ENCODE data around the gene LIPT1. TPM values are rescaled to one million over a fixed set of nuclear protein-coding genes. Genes with fewer than 3 reads are reported as not detected.
A peak's percentile ranks its signal among the peaks of the same experiment; 100 is the strongest.

Gene LIPT1
- total RNA-seq, 1 experiment from 2014 or later = 8.7 TPM

- Histone ChIP-seq H3K4me1 (ENCODE audit: insufficient read depth, low read length) (no peaks in the 10 kb centered on the region), H3K4me3 (ENCODE audit: low read length) (no peak overlapping the region), H3K9ac (ENCODE audit: low read length) (no peak overlapping the region), H3K4me2 (ENCODE audit: low read length) (no peak overlapping the region), H3K9me2 (replicated peaks; ENCODE audit: low read length) (no peaks in the 10 kb centered on the region), H3F3A (ENCODE audit: low read length, unreplicated experiment) (no peaks in the 10 kb centered on the region), H4K20me1 (ENCODE audit: low read length) (no peaks in the 10 kb centered on the region), H3K27me3 (ENCODE audit: low read length) (no peaks in the 10 kb centered on the region), H3K9me3 (ENCODE audit: low read length) (0 out of 2 replicates have a peak, but pooled peaks cover 4% of the 10 kb centered on the region), H3K79me2 (ENCODE audit: low read length) (no peaks in the 10 kb centered on the region), H3K27ac (ENCODE audit: low read length) (no peak overlapping the region), H3K36me3 (ENCODE audit: low read depth, low read length) (peaks cover 6% of the 10 kb centered on the region; the same call in 1 of the 2 replicates), H2AFZ (ENCODE audit: low read length) (no peak overlapping the region)
- DNase-seq = no peak
- TF ChIP-seq EZH2phosphoT487 (IDR thresholded peaks at IDR 0.05; ENCODE audit: borderline replicate concordance, low read length) (no peak), CTCF (conservative IDR thresholded peaks at IDR 0.05; ENCODE audit: low read depth, low read length) (no peak; the same call in 1 of the 2 replicates), EZH2 (IDR thresholded peaks at IDR 0.05; ENCODE audit: low read length, unreplicated experiment) (no peak)
- no TSS peak for BruUV-seq (replicated peaks)
- POLR2A ChIA-PET (ENCODE audit: unreplicated experiment) = no interaction called here
- intact Hi-C loops (cut with micrococcal nuclease) = no loop called here
- CTCF ChIA-PET = no interaction called here
- ATAC-seq = no peak
These were observed 47.4 kb downstream of the LIPT1 start for GRCh38 chr2:99201959-99202678.

- BruUV-seq (replicated peaks) = no TSS peak
- CTCF ChIA-PET = no interaction called here
These were observed 50.7 kb downstream of the LIPT1 start for GRCh38 chr2:99205491-99205890.

More at GRCh38 chr2:99205491-99205890, 50.7 kb downstream of the LIPT1 start:
- Histone ChIP-seq H3K4me3 (ENCODE audit: low read length) (no peak overlapping the region), H3K4me1 (ENCODE audit: insufficient read depth, low read length) (no peaks in the 10 kb centered on the region), H3K4me2 (ENCODE audit: low read length) (no peak overlapping the region), H3K9me2 (replicated peaks; ENCODE audit: low read length) (no peaks in the 10 kb centered on the region), H3F3A (ENCODE audit: low read length, unreplicated experiment) (no peaks in the 10 kb centered on the region), H3K9ac (ENCODE audit: low read length) (no peak overlapping the region), H3K27me3 (ENCODE audit: low read length) (no peaks in the 10 kb centered on the region), H3K27ac (ENCODE audit: low read length) (no peak overlapping the region), H4K20me1 (ENCODE audit: low read length) (no peaks in the 10 kb centered on the region), H3K36me3 (ENCODE audit: low read depth, low read length) (no peaks in the 10 kb centered on the region), H3K9me3 (ENCODE audit: low read length) (0 out of 2 replicates have a peak, but pooled peaks cover 4% of the 10 kb centered on the region), H2AFZ (ENCODE audit: low read length) (no peak overlapping the region), H3K79me2 (ENCODE audit: low read length) (no peaks in the 10 kb centered on the region)
- POLR2A ChIA-PET (ENCODE audit: unreplicated experiment) = no interaction called here
- intact Hi-C loops (cut with micrococcal nuclease) = no loop called here
- DNase-seq (peak; percentile 30), ATAC-seq (no peak)
- TF ChIP-seq CTCF (conservative IDR thresholded peaks at IDR 0.05; ENCODE audit: low read depth, low read length) (no peak), EZH2 (IDR thresholded peaks at IDR 0.05; ENCODE audit: low read length, unreplicated experiment) (no peak), EZH2phosphoT487 (IDR thresholded peaks at IDR 0.05; ENCODE audit: borderline replicate concordance, low read length) (no peak)

Other genes starting within 250 kb of the LIPT1 start
- gene CRACDL, start 218.7 kb upstream of the LIPT1 start, total RNA-seq (2014; rRNA removed) = 0.40 TPM in 1 of 2 replicates, not detected in the other
- 3.3 and 4.4 TPM in 2 replicates for gene C2orf15, start 13.3 kb upstream of the LIPT1 start, total RNA-seq (2014; rRNA removed)
- 3.6 and 8.9 TPM in 2 replicates for gene TSGA10, start within 50 bp of the LIPT1 start, total RNA-seq (2014; rRNA removed)
- gene MITD1, start 26.1 kb downstream of the LIPT1 start, total RNA-seq (2014; rRNA removed) = 16.7 and 19.6 TPM in 2 replicates
- gene MRPL30, start 26.2 kb downstream of the LIPT1 start, total RNA-seq (2014; rRNA removed) = 39.7 and 42.8 TPM in 2 replicates
- not detected in 2 replicates for gene LYG2, start 100.7 kb downstream of the LIPT1 start, total RNA-seq (2014; rRNA removed)
- 0.58 and 1.5 TPM in 2 replicates for gene LYG1, start 146.2 kb downstream of the LIPT1 start, total RNA-seq (2014; rRNA removed)
- 40.7 and 51.5 TPM in 2 replicates for gene TXNDC9, start 181.4 kb downstream of the LIPT1 start, total RNA-seq (2014; rRNA removed)
- 35.7 and 35.9 TPM in 2 replicates for gene EIF5B, start 182.4 kb downstream of the LIPT1 start, total RNA-seq (2014; rRNA removed)

Data from PC-3 (cell line).